ENCODE data around the gene SBF2.

DNA sequence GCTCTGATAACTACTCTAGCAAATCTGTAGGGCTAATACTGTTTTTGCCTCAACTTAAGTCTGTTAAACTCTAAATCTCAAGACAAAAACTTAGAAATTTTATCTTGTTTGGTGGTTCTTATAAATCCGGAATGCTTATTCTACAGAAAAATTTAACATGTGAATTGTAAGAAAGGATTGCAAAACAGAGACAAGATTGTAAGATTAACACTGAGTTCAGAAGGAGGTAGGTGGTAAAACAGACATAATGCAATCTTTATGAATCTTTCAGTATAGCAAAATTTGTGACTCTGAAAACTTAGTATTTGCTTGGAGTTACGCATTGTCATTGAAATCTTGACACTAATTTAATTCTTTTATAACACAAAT, 263.9 kb downstream of the SBF2 start:
- TF ChIP-seq, protein P1, sequence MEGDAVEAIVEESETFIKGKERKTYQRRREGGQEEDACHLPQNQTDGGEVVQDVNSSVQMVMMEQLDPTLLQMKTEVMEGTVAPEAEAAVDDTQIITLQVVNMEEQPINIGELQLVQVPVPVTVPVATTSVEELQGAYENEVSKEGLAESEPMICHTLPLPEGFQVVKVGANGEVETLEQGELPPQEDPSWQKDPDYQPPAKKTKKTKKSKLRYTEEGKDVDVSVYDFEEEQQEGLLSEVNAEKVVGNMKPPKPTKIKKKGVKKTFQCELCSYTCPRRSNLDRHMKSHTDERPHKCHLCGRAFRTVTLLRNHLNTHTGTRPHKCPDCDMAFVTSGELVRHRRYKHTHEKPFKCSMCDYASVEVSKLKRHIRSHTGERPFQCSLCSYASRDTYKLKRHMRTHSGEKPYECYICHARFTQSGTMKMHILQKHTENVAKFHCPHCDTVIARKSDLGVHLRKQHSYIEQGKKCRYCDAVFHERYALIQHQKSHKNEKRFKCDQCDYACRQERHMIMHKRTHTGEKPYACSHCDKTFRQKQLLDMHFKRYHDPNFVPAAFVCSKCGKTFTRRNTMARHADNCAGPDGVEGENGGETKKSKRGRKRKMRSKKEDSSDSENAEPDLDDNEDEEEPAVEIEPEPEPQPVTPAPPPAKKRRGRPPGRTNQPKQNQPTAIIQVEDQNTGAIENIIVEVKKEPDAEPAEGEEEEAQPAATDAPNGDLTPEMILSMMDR (IDR thresholded peaks at IDR 0.05; ENCODE audit: low read depth, low read length): no peak
- no peak for TF ChIP-seq EZH2phosphoT487 (IDR thresholded peaks at IDR 0.05; ENCODE audit: low read depth)
